Chondrocyte (in vitro differentiated cells): ENCODE results near the gene SCN1A. TPM values are rescaled to one million over a fixed set of nuclear protein-coding genes. Genes with fewer than 3 reads are reported as not detected.

ENCODE experiments used
- DNase-seq: peaks from one replicate; pipeline ENCODE4 v3.0.0; 2021; ENCODE audit warnings: mixed read lengths, low spot score
- H3K27ac Mint-ChIP-seq: one replicate; pipeline ENCODE4 v1.8.0; 2021; ENCODE audit warnings: mild to moderate bottlenecking, moderate library complexity, mixed read lengths; ENCODE audit not compliant: unreplicated experiment
- H3K27me3 Mint-ChIP-seq: 2 replicates; pipeline ENCODE4 v1.8.0; 2021; ENCODE audit warnings: low read depth, mixed read lengths
- H3K36me3 Mint-ChIP-seq: 2 replicates; pipeline ENCODE4 v1.8.0; 2021; ENCODE audit warnings: low read depth, mixed read lengths
- H3K4me1 Mint-ChIP-seq: 2 replicates; pipeline ENCODE4 v1.8.0; 2021; ENCODE audit warnings: low read depth, mild to moderate bottlenecking, mixed read lengths
- H3K4me3 Mint-ChIP-seq: one replicate; pipeline ENCODE4 v1.8.0; 2021; ENCODE audit warnings: mild to moderate bottlenecking, moderate library complexity, mixed read lengths; ENCODE audit not compliant: unreplicated experiment
- H3K9me3 Mint-ChIP-seq: 2 replicates; pipeline ENCODE4 v1.8.0; 2021; ENCODE audit warnings: low read depth, mixed read lengths
- CTCF ChIP-seq: fragments of 200-600 bp; sonication (generic); IDR thresholded peaks from 2 replicates; pipeline ENCODE4 v1.5.0; 2021; ENCODE audit warnings: antibody characterized with exemption, mild to moderate bottlenecking, moderate library complexity
- total RNA-seq: library from RNA; stranded (reverse); gene quantifications from 3 replicates; pipeline ENCODE4 v1.2.1, GENCODE V29; 2021

SCN1A gene
- total RNA-seq, 1 donor from 2014 or later = 0.05 TPM

- no peak for TF ChIP-seq CTCF
- no peak for DNase-seq
- peaks cover 5% of the 10 kb centered on the region for H3K36me3 Mint-ChIP-seq
- H3K9me3 Mint-ChIP-seq = no peaks in the 10 kb centered on the region
- H3K27ac Mint-ChIP-seq = no peak overlapping the region
- peaks cover 11% of the 10 kb centered on the region for H3K4me1 Mint-ChIP-seq
- H3K27me3 Mint-ChIP-seq = no peaks in the 10 kb centered on the region
- H3K4me3 Mint-ChIP-seq = no peak overlapping the region
Measured at GRCh38 chr2:165952085-165952484, 175.7 kb downstream of the SCN1A start.

- no peak for DNase-seq
- H3K36me3 Mint-ChIP-seq = peaks cover 5% of the 10 kb centered on the region
- no peak overlapping the region for H3K27ac Mint-ChIP-seq
- no peaks in the 10 kb centered on the region for H3K9me3 Mint-ChIP-seq
- no peak for TF ChIP-seq CTCF
- no peak overlapping the region for H3K4me3 Mint-ChIP-seq
- H3K4me1 Mint-ChIP-seq = peaks cover 11% of the 10 kb centered on the region
- H3K27me3 Mint-ChIP-seq = no peaks in the 10 kb centered on the region
Measured at GRCh38 chr2:165950438-165950837, 177.4 kb downstream of the SCN1A start.

- H3K4me3 Mint-ChIP-seq = no peak overlapping the region
- H3K4me1 Mint-ChIP-seq = no peaks in the 10 kb centered on the region
- peaks cover 30% of the 10 kb centered on the region for H3K36me3 Mint-ChIP-seq
- no peaks in the 10 kb centered on the region for H3K9me3 Mint-ChIP-seq
- no peak for DNase-seq
- H3K27me3 Mint-ChIP-seq = no peaks in the 10 kb centered on the region
- H3K27ac Mint-ChIP-seq = no peak overlapping the region
- TF ChIP-seq CTCF = no peak
Measured at GRCh38 chr2:165941827-165942226, 186.0 kb downstream of the SCN1A start.

- no peak for DNase-seq
- Mint-ChIP-seq H3K36me3 (peaks cover 33% of the 10 kb centered on the region), H3K4me1 (no peaks in the 10 kb centered on the region), H3K9me3 (no peaks in the 10 kb centered on the region), H3K27me3 (no peaks in the 10 kb centered on the region), H3K4me3 (no peak overlapping the region), H3K27ac (peak overlapping the region; percentile 34)
- no peak for TF ChIP-seq CTCF
Measured at GRCh38 chr2:165938237-165938636, 189.6 kb downstream of the SCN1A start.

Other genes starting within 250 kb of the SCN1A start
- gene TTC21B, start 174.2 kb downstream of the SCN1A start, total RNA-seq = 12.7 to 24.9 TPM (median 15.8 TPM) in 3 replicates
- gene SCN9A, start 247.9 kb upstream of the SCN1A start, total RNA-seq = 30.1 to 32.8 TPM (median 31.0 TPM) in 3 replicates